Measurements from ENCODE around the gene GABRG2.
"Not testable (repeated sequence)": the region's sequence is repeated elsewhere in the genome, so short reads cannot be mapped to it uniquely, and the experiment has no call there.

GABRG2 gene

GRCh38 chr5:162067655-162068411 lies at the start of gene GABRG2:
GABRG2 (plus strand) TSS chr5:162067773; CDS start chr5:162068000, 227 bp downstream.
- no peak for DNase-seq

GRCh38 chr5:162025312-162025711 lies 42.3 kb upstream of the GABRG2 start:
- DNase-seq, result no peak

GRCh38 chr5:162026803-162027202 lies 40.8 kb upstream of the GABRG2 start:
- no peak for DNase-seq

GRCh38 chr5:162037431-162037830 lies 30.1 kb upstream of the GABRG2 start:
- DNase-seq, result no peak

- DNase-seq, result no peak
Measured at GRCh38 chr5:162047279-162047678, 20.3 kb upstream of the GABRG2 start.

- no peak for DNase-seq
Measured at GRCh38 chr5:162052676-162053075, 14.9 kb upstream of the GABRG2 start.

GRCh38 chr5:162055095-162055494 lies 12.5 kb upstream of the GABRG2 start:
- DNase-seq, result not testable (repeated sequence)

- DNase-seq, result no peak
Measured at GRCh38 chr5:162067162-162067561, 411 bp upstream of the GABRG2 start.

GRCh38 chr5:162068412-162068811 lies 839 bp downstream of the GABRG2 start:
- no peak for DNase-seq

GRCh38 chr5:162068936-162069335 lies 1.4 kb downstream of the GABRG2 start:
- DNase-seq, result no peak

GRCh38 chr5:162078805-162079204 lies 11.2 kb downstream of the GABRG2 start:
- DNase-seq, result no peak

GRCh38 chr5:162091336-162091735 lies 23.8 kb downstream of the GABRG2 start:
- no peak for DNase-seq

GRCh38 chr5:162096448-162096847 lies 28.9 kb downstream of the GABRG2 start:
- no peak for DNase-seq

- no peak for DNase-seq
Measured at GRCh38 chr5:162107591-162107990, 40.0 kb downstream of the GABRG2 start.

GRCh38 chr5:162119801-162120200 lies 52.2 kb downstream of the GABRG2 start:
- DNase-seq, result no peak

GRCh38 chr5:162128117-162128516 lies 60.5 kb downstream of the GABRG2 start:
- DNase-seq, result no peak

- DNase-seq, result no peak
Measured at GRCh38 chr5:162132348-162132747, 64.8 kb downstream of the GABRG2 start.

GRCh38 chr5:162139190-162139589 lies 71.6 kb downstream of the GABRG2 start:
- DNase-seq, result no peak

- no peak for DNase-seq
Measured at GRCh38 chr5:162154242-162154641, 86.7 kb downstream of the GABRG2 start.

GRCh38 chr5:162160401-162160800 lies 92.8 kb downstream of the GABRG2 start:
- DNase-seq, result no peak

GRCh38 chr5:162163663-162164062 lies 96.1 kb downstream of the GABRG2 start:
- DNase-seq, result no peak

- DNase-seq, result no peak
Measured at GRCh38 chr5:162174358-162174974, 106.9 kb downstream of the GABRG2 start.

GRCh38 chr5:162187371-162187770 lies 119.8 kb downstream of the GABRG2 start:
- DNase-seq, result no peak

- DNase-seq, result no peak
Measured at GRCh38 chr5:162189719-162190118, 122.1 kb downstream of the GABRG2 start.

- DNase-seq, result no peak
Measured at GRCh38 chr5:162193012-162193411, 125.4 kb downstream of the GABRG2 start.

All from CD4-positive, alpha-beta T cell treated with Interferon gamma for 1 hour (primary cell).